Endothelial cell of umbilical vein (primary cell): ENCODE data around the gene FAM114A2. TPM values are rescaled to one million over a fixed set of nuclear protein-coding genes. Genes with fewer than 3 reads are reported as not detected.

Experiments used
- BruUV-seq: library from RNA; stranded (reverse); fragments of 400-500 nt; replicated peaks from 2 replicates; lab custom pipeline; 2021; lab: Mats Ljungman, UMichigan
- CTCF ChIA-PET: fragments of 300-600, 350-600 bp; sonication (Branson Sonifier 250); formaldehyde crosslinking; loops from one replicate; lab custom pipeline; 2021; ENCODE audit warnings: antibody characterized with exemption, inconsistent platforms; lab: Charles Lee
- POLR2A ChIA-PET: fragments of 300-600, 350-600 bp; sonication (Branson Sonifier 250); formaldehyde crosslinking; loops from one replicate; lab custom pipeline; 2021; ENCODE audit warnings: antibody characterized with exemption, inconsistent platforms; lab: Charles Lee
- DNase-seq: peaks from one replicate; pipeline ENCODE4 v3.0.0-alpha.2; 2011; ENCODE audit warnings: low read depth, low spot score
- FAIRE-seq: peaks from 2 replicates; lab custom pipeline; 2011; peaks lifted over from hg19 to GRCh38; lab: Jason Lieb, UNC
- H2AFZ ChIP-seq: 2 replicates; pipeline ENCODE4 v1.6.0; 2012; ENCODE audit warnings: low read depth, low read length, control low read depth, inconsistent platforms
- H3K27ac ChIP-seq: 2 replicates; pipeline ENCODE4 v1.5.1; 2011; ENCODE audit warnings: low read depth, mild to moderate bottlenecking, control low read depth, low read length, moderate library complexity; ENCODE audit not compliant: insufficient read depth
- H3K27me3 ChIP-seq, 2 experiments: 2 replicates each; pipeline versions ENCODE4 v1.6.0 to v1.6.1; 2011; ENCODE audit warnings: low read length in 2 of 2, mixed read lengths in 1 of 2; ENCODE audit not compliant: control insufficient read depth in 2 of 2, insufficient read depth in 2 of 2
- H3K36me3 ChIP-seq, 2 experiments: 2 replicates in 1 of 2; 3 replicates in 1 of 2; pipeline ENCODE4 v1.5.1; 2011; ENCODE audit warnings: low read length in 2 of 2, mild to moderate bottlenecking in 1 of 2, moderate library complexity in 1 of 2; ENCODE audit not compliant: control insufficient read depth in 2 of 2, insufficient read depth in 2 of 2; ENCODE audit errors: extremely low read depth in 1 of 2
- H3K4me1 ChIP-seq: 3 replicates; pipeline ENCODE4 v1.5.1; 2011; ENCODE audit warnings: mild to moderate bottlenecking, low read length; ENCODE audit not compliant: control insufficient read depth, insufficient read depth; ENCODE audit errors: extremely low read depth
- H3K4me2 ChIP-seq: 2 replicates; pipeline ENCODE4 v1.6.1; 2011; ENCODE audit warnings: low read length, control low read depth, mixed read lengths; ENCODE audit not compliant: insufficient read depth
- H3K4me3 ChIP-seq, 3 experiments: fragments of 200-600 bp in 1 of 3; sonication (generic), shearing (Covaris generic) in 1 of 3; replicated peaks in 1 of 3; 2 replicates each; pipeline ENCODE4 v1.5.1; 2011 to 2016; ENCODE audit warnings: control low read depth in 3 of 3, low read length in 3 of 3, mild to moderate bottlenecking in 2 of 3, inconsistent platforms in 1 of 3, low read depth in 1 of 3, moderate library complexity in 1 of 3; ENCODE audit not compliant: insufficient read depth in 1 of 3
- H3K79me2 ChIP-seq: 2 replicates; pipeline ENCODE4 v1.6.0; 2012; ENCODE audit warnings: low read length, inconsistent platforms; ENCODE audit not compliant: control insufficient read depth, insufficient read depth
- H3K9ac ChIP-seq: replicated peaks from 2 replicates; pipeline ENCODE3; 2011; ENCODE audit warnings: low read length, control low read depth; ENCODE audit not compliant: insufficient read depth; ENCODE audit errors: extremely low read depth
- H3K9me1 ChIP-seq: replicated peaks from 3 replicates; pipeline ENCODE4 v1.6.0; 2011; ENCODE audit warnings: mild to moderate bottlenecking, low read length; ENCODE audit not compliant: control insufficient read depth, insufficient read depth; ENCODE audit errors: extremely low read depth
- H3K9me3 ChIP-seq: replicated peaks from 2 replicates; pipeline ENCODE4 v1.5.1; 2012; ENCODE audit warnings: low read length, inconsistent platforms; ENCODE audit not compliant: control insufficient read depth, insufficient read depth
- H4K20me1 ChIP-seq: replicated peaks from 2 replicates; pipeline ENCODE3; 2011; ENCODE audit warnings: mild to moderate bottlenecking, low read length; ENCODE audit not compliant: control insufficient read depth, insufficient read depth; ENCODE audit errors: extremely low read depth
- EZH2 ChIP-seq: IDR thresholded peaks from 2 replicates; pipeline ENCODE4 v1.6.1; 2012; ENCODE audit warnings: borderline replicate concordance, low read depth, mild to moderate bottlenecking, moderate library complexity, low read length, inconsistent platforms; ENCODE audit not compliant: severe bottlenecking
- FOS ChIP-seq: IDR thresholded peaks from 2 replicates; pipeline ENCODE4 v1.6.1; 2011; ENCODE audit warnings: mild to moderate bottlenecking, low read length, moderate library complexity, borderline replicate concordance; ENCODE audit not compliant: insufficient read depth
- GATA2 ChIP-seq: IDR thresholded peaks from 2 replicates; pipeline ENCODE4 v1.7.0; 2011; ENCODE audit warnings: low read depth, mild to moderate bottlenecking, moderate library complexity, mixed read lengths, low read length; ENCODE audit not compliant: insufficient read length, insufficient read depth
- JUN ChIP-seq: IDR thresholded peaks from 2 replicates; pipeline ENCODE4 v1.6.1; 2011; ENCODE audit warnings: borderline replicate concordance, low read depth; ENCODE audit not compliant: insufficient read length, insufficient read depth
- MAX ChIP-seq: IDR thresholded peaks from 2 replicates; pipeline ENCODE4 v1.6.1; 2011; ENCODE audit not compliant: insufficient read depth, insufficient read length
- MYC ChIP-seq: IDR thresholded peaks from one replicate; pipeline ENCODE4 v1.6.1; 2011; ENCODE audit warnings: mild to moderate bottlenecking, low read depth, low read length
- POLR2A ChIP-seq: IDR thresholded peaks from 2 replicates; pipeline ENCODE4 v1.6.1; 2012; ENCODE audit warnings: low read depth, mild to moderate bottlenecking, control low read depth, low read length
- POLR2AphosphoS5 ChIP-seq: IDR thresholded peaks from 2 replicates; pipeline ENCODE4 v1.6.1; 2012; ENCODE audit warnings: low read depth, mild to moderate bottlenecking, control low read depth, low read length, moderate library complexity; ENCODE audit not compliant: insufficient read depth
- dilution Hi-C: fragments of 300-500 bp; cut with MboI; formaldehyde crosslinking; loops from one replicate; pipeline ENCODE4 v1.15.0; 2019; ENCODE audit warnings: low sequenced_read_pairs; ENCODE audit not compliant: extremely low pct_ligation_motif_present
- intact Hi-C: fragments of 100-400 bp; cut with micrococcal nuclease; formaldehyde crosslinking; loops from one replicate; pipeline ENCODE4 v1.10.0; 2022
- polyA plus RNA-seq, 4 experiments: library from polyadenylated mRNA; depleted of rRNA in 3 of 4; stranded (reverse) in 3 of 4; unstranded in 1 of 4; fragments of >200 nt; gene quantifications; 2 replicates each; pipeline versions ENCODE4 v1.2.1 to v1.2.3, GENCODE V29; 2011 to 2012; ENCODE audit warnings: missing spikeins in 1 of 4
- total RNA-seq: library from RNA; stranded (reverse); gene quantifications from 2 replicates; pipeline ENCODE4 v1.2.3, GENCODE V29; 2021
- TF ChIP-seq, protein P1 (sequence below), 2 donors: IDR thresholded peaks; 1 replicate in 1 of 2; 2 replicates in 1 of 2; pipeline ENCODE4 v1.5.1; 2011; ENCODE audit warnings: low read length in 2 of 2, mild to moderate bottlenecking in 2 of 2, moderate library complexity in 2 of 2, control low read depth in 1 of 2, inconsistent platforms in 1 of 2, low read depth in 1 of 2; ENCODE audit not compliant: insufficient read depth in 1 of 2; ENCODE audit errors: extremely low read depth in 1 of 2

FAM114A2 gene
- total and polyA plus RNA-seq, 2 donors (not counting 3 experiments of a cell fraction or from before 2014, with no cell fraction given) = 9.6 to 31.3 TPM

GRCh38 chr5:153968761-153969562 lies 69.7 kb downstream of the FAM114A2 start:
- no peaks in the 10 kb centered on the region for H3K79me2 ChIP-seq
- no peaks in the 10 kb centered on the region for H3K9me1 ChIP-seq
- DNase-seq (no peak), FAIRE-seq (no peak)
- no peak overlapping the region for H3K9ac ChIP-seq
- intact Hi-C loops = loop anchor here (10.0 kb wide), 1 partner anchor 184 kb away; no protein-coding TSS in a partner anchor
- H3K36me3 ChIP-seq = no peaks in the 10 kb centered on the region
- no TSS peak for BruUV-seq
- no peaks in the 10 kb centered on the region for H3K4me1 ChIP-seq
- no peak overlapping the region for H3K4me3 ChIP-seq
- CTCF ChIA-PET = interaction anchor here (2.3 kb wide), 1 partner anchor 1437 kb away, joined by 10 read pairs; no protein-coding TSS in a partner anchor
- no peak overlapping the region for H3K27ac ChIP-seq
- H3K9me3 ChIP-seq = no peaks in the 10 kb centered on the region
- H4K20me1 ChIP-seq = no peaks in the 10 kb centered on the region
- dilution Hi-C loops = no loop called here
- H3K4me2 ChIP-seq = no peak overlapping the region
- TF ChIP-seq MAX (no peak), FOS (no peak), MYC (no peak), EZH2 (no peak), GATA2 (no peak), JUN (no peak), POLR2A (no peak), POLR2AphosphoS5 (no peak)
- TF ChIP-seq, protein P1, sequence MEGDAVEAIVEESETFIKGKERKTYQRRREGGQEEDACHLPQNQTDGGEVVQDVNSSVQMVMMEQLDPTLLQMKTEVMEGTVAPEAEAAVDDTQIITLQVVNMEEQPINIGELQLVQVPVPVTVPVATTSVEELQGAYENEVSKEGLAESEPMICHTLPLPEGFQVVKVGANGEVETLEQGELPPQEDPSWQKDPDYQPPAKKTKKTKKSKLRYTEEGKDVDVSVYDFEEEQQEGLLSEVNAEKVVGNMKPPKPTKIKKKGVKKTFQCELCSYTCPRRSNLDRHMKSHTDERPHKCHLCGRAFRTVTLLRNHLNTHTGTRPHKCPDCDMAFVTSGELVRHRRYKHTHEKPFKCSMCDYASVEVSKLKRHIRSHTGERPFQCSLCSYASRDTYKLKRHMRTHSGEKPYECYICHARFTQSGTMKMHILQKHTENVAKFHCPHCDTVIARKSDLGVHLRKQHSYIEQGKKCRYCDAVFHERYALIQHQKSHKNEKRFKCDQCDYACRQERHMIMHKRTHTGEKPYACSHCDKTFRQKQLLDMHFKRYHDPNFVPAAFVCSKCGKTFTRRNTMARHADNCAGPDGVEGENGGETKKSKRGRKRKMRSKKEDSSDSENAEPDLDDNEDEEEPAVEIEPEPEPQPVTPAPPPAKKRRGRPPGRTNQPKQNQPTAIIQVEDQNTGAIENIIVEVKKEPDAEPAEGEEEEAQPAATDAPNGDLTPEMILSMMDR (IDR thresholded peaks at IDR 0.05; ENCODE audit: extremely low read depth in 1 of 2, insufficient read depth in 1 of 2, low read depth in 1 of 2, low read length in 2 of 2) = no peak
- H3K27me3 ChIP-seq = peaks cover 2 to 4% of the 10 kb centered on the region in 2 experiments
- H2AFZ ChIP-seq = no peak overlapping the region
- POLR2A ChIA-PET = no interaction called here
